Stomach (tissue), 9 donors: ENCODE measurements around the gene PXMP2. TPM values are rescaled to one million over a fixed set of nuclear protein-coding genes. Genes with fewer than 3 reads are reported as not detected.
"Not testable (repeated sequence)": the region's sequence is repeated elsewhere in the genome, so short reads cannot be mapped to it uniquely, and the experiment has no call there.

ENCODE experiments used
- DNase-seq, 2 donors: peaks; one replicate each; pipeline versions ENCODE4 v3.0.0 to v3.0.0-alpha.2; 2013 to 2019
- H3K27ac ChIP-seq, 5 donors: fragments of 200-600 bp in 4 of 5; sonication (generic) in 4 of 5; one replicate each; pipeline ENCODE4 v1.5.1; 2013 to 2019; ENCODE audit warnings: mild to moderate bottlenecking in 1 of 5, moderate library complexity in 1 of 5
- H3K27me3 ChIP-seq, 3 donors: fragments of 200-600 bp; sonication (generic); one replicate each; pipeline ENCODE4 v1.5.1; 2017 to 2019; ENCODE audit warnings: mixed run types in 1 of 3
- H3K36me3 ChIP-seq, 4 donors: fragments of 200-600 bp; sonication (generic); 1 replicate in 3 of 4; 2 replicates in 1 of 4; pipeline ENCODE4 v1.5.1; 2016 to 2019
- H3K4me1 ChIP-seq, 4 donors: fragments of 200-600 bp; sonication (generic); one replicate each; pipeline ENCODE4 v1.5.1; 2016 to 2019
- H3K4me3 ChIP-seq, 4 donors: fragments of 200-600 bp; sonication (generic) in 3 of 4; one replicate each; pipeline ENCODE4 v1.5.1; 2016 to 2019; ENCODE audit warnings: mild to moderate bottlenecking in 1 of 4
- H3K9me3 ChIP-seq, 4 donors: fragments of 200-600 bp; sonication (generic); one replicate each; pipeline ENCODE4 v1.5.1; 2016 to 2019
- CTCF ChIP-seq, 7 experiments: fragments of 450-650 bp in 4 of 7; fragments of 200-600 bp in 3 of 7; sonication (generic) in 3 of 7; IDR thresholded peaks; one replicate each; pipeline ENCODE4 v1.5.1; 2016 to 2019; ENCODE audit warnings: antibody characterized with exemption in 7 of 7, control low read depth in 2 of 7, mild to moderate bottlenecking in 1 of 7
- EP300 ChIP-seq: sonication (generic); formaldehyde crosslinking; IDR thresholded peaks from one replicate; pipeline ENCODE4 v1.6.1; 2017; ENCODE audit warnings: antibody characterized with exemption
- POLR2A ChIP-seq, 4 donors: fragments of 450-650 bp; IDR thresholded peaks; one replicate each; pipeline ENCODE4 v1.6.1; 2016; ENCODE audit warnings: antibody characterized with exemption in 4 of 4, control low read depth in 2 of 4, mild to moderate bottlenecking in 1 of 4, moderate library complexity in 1 of 4
- POLR2AphosphoS5 ChIP-seq, 3 donors: sonication (generic); formaldehyde crosslinking; IDR thresholded peaks; one replicate each; pipeline ENCODE4 v1.6.1; 2016; ENCODE audit warnings: antibody characterized with exemption in 3 of 3
- WGBS, 5 donors: extraction: QIAGEN DNeasy Blood & Tissue Kit in 3 of 5; methylation state at CpG; one replicate each; pipeline versions ENCODE4 v1.1.5 to v1.1.7; 2013 to 2018; 5-methylcytosine and 5-hydroxymethylcytosine counted together
- intact Hi-C: fragments of 100-400 bp; cut with DNase I; formaldehyde crosslinking; loops from one replicate; pipeline ENCODE4 v1.15.1; 2023; ENCODE audit warnings: low total_unique reads
- polyA plus RNA-seq, 3 donors: library from polyadenylated mRNA; stranded (reverse); fragments of 200-250 nt; gene quantifications; one replicate each; pipeline ENCODE4 v1.2.3, GENCODE V29; 2013
- total RNA-seq, 5 donors: library from RNA; depleted of rRNA; stranded (reverse); fragments of >200 nt; gene quantifications; one replicate each; pipeline versions ENCODE4 v1.1.0 to v1.2.3, GENCODE V29; 2014 to 2016
- donor health status: healthy with polysubstance abuse.
- donor health status: Bipolar disorder and iron deficiency.
- donor health status: healthy.

The PXMP2 gene
- total and polyA plus RNA-seq, 8 donors = 29.9 to 274 (median 90.1) TPM

- no peaks in the 10 kb centered on the region for H3K9me3 ChIP-seq
- peak overlapping the region; percentile 79 to 93 (median 88) for H3K27ac ChIP-seq
- H3K4me1 ChIP-seq = peaks cover 10 to 35% (median 29%) of the 10 kb centered on the region in 4 donors
- peaks cover 4 to 19% (median 17%) of the 10 kb centered on the region in 4 donors for H3K36me3 ChIP-seq
- no peaks in the 10 kb centered on the region for H3K27me3 ChIP-seq
- 0% methylated on average over 8 to 55 of the region's 55 CpGs for WGBS, 5 donors
- intact Hi-C loops = no loop called here
- H3K4me3 ChIP-seq = peak overlapping the region; percentile 91 to 96 (median 93)
- TF ChIP-seq POLR2A (IDR thresholded peaks at IDR 0.05) (no peak), EP300 (no peak), CTCF (IDR thresholded peaks at IDR 0.05) (no peak), POLR2AphosphoS5 (IDR thresholded peaks at IDR 0.05) (no peak)
- DNase-seq = no peak
These were observed 569 bp upstream of the PXMP2 start for GRCh38 chr12:132686825-132687210.

- H3K36me3 ChIP-seq = peaks cover 4 to 19% (median 17%) of the 10 kb centered on the region in 4 donors
- WGBS, 5 donors = 31 to 65% (median 47%) methylated on average over 17 to 18 of the region's 18 CpGs
- H3K9me3 ChIP-seq = no peaks in the 10 kb centered on the region
- intact Hi-C loops = no loop called here
- peak overlapping the region; percentile 13 to 35 (median 30) for H3K4me3 ChIP-seq
- H3K4me1 ChIP-seq = peaks cover 10 to 35% (median 29%) of the 10 kb centered on the region in 4 donors
- H3K27me3 ChIP-seq = no peaks in the 10 kb centered on the region
- no peak for TF ChIP-seq EP300
- peak in 2 of 3 donors; percentile 54 to 60 for TF ChIP-seq POLR2AphosphoS5 (IDR thresholded peaks at IDR 0.05)
- DNase-seq = peak; percentile 72 to 86
- peak overlapping the region; percentile 60 to 91 (median 71) for H3K27ac ChIP-seq
These were observed 1.8 kb downstream of the PXMP2 start for GRCh38 chr12:132689227-132689626.

GRCh38 chr12:132690112-132690511, 2.7 kb downstream of the PXMP2 start:
- no peak for DNase-seq
- Histone ChIP-seq H3K27me3 (no peaks in the 10 kb centered on the region), H3K4me3 (no peak overlapping the region), H3K36me3 (peaks cover 4 to 19% (median 17%) of the 10 kb centered on the region in 4 donors), H3K27ac (peak overlapping the region in 4 of 5 donors; percentile 28 to 74 (median 62)), H3K4me1 (peaks cover 12 to 37% (median 30%) of the 10 kb centered on the region in 4 donors), H3K9me3 (no peaks in the 10 kb centered on the region)
- intact Hi-C loops = no loop called here
- TF ChIP-seq POLR2AphosphoS5 (IDR thresholded peaks at IDR 0.05) (no peak), POLR2A (IDR thresholded peaks at IDR 0.05) (no peak), CTCF (IDR thresholded peaks at IDR 0.05) (no peak), EP300 (no peak)
- WGBS, 5 donors = 88 to 96% (median 89%) methylated on average over 9 of the region's 9 CpGs

- H3K27ac ChIP-seq, H3K9me3 ChIP-seq, intact Hi-C loops, DNase-seq, H3K27me3 ChIP-seq, H3K4me3 ChIP-seq: not testable (repeated sequence)
- WGBS, 5 donors = 95 to 100% (median 100%) methylated on average over 1 to 3 of the region's 3 CpGs
- Histone ChIP-seq H3K36me3 (peaks cover 18 to 38% (median 35%) of the 10 kb centered on the region in 4 donors), H3K4me1 (peaks cover 6 to 30% (median 18%) of the 10 kb centered on the region in 4 donors)
These were observed 4.6 kb downstream of the PXMP2 start for GRCh38 chr12:132692030-132692429.

- H3K9me3 ChIP-seq, H3K27me3 ChIP-seq, intact Hi-C loops, DNase-seq, H3K4me3 ChIP-seq: not testable (repeated sequence)
- peaks cover 18 to 65% (median 63%) of the 10 kb centered on the region in 4 donors for H3K36me3 ChIP-seq
- peak overlapping the region in 1 of 5 donors; percentile 14 for H3K27ac ChIP-seq
- 94 to 100% (median 98%) methylated on average over 1 to 3 of the region's 3 CpGs for WGBS, 5 donors
- peaks cover 3 to 21% (median 12%) of the 10 kb centered on the region in 4 donors for H3K4me1 ChIP-seq
These were observed 7.5 kb downstream of the PXMP2 start for GRCh38 chr12:132694888-132695287.

GRCh38 chr12:132695431-132695830, 8.0 kb downstream of the PXMP2 start:
- Histone ChIP-seq H3K4me3 (no peak overlapping the region), H3K4me1 (peaks cover 0 to 17% (median 12%) of the 10 kb centered on the region in 4 donors), H3K9me3 (no peaks in the 10 kb centered on the region), H3K27ac (peak overlapping the region in 1 of 5 donors; percentile 14), H3K27me3 (no peaks in the 10 kb centered on the region), H3K36me3 (peaks cover 18 to 66% (median 58%) of the 10 kb centered on the region in 4 donors)
- 35 to 64% (median 62%) methylated on average over 12 of the region's 12 CpGs for WGBS, 5 donors
- intact Hi-C loops = no loop called here
- peak in 1 of 2 donors; percentile 42 for DNase-seq
- no peak for TF ChIP-seq EP300
- TF ChIP-seq POLR2A (IDR thresholded peaks at IDR 0.05) = no peak
- TF ChIP-seq CTCF (IDR thresholded peaks at IDR 0.05) = no peak
- no peak for TF ChIP-seq POLR2AphosphoS5 (IDR thresholded peaks at IDR 0.05)
